NCI-H345 treated with DMSO at 0.1 percent for 48 hours (cell line): Measurements from ENCODE around the gene LGR4.

Source experiments
- DNase-seq: peaks from one replicate; lab custom pipeline; 2025; ENCODE audit not compliant: unreplicated experiment; lab: John Stamatoyannopoulos, UW

Gene LGR4

GRCh38 chr11:27404427-27404826 lies 68.2 kb downstream of the LGR4 start:
- DNase-seq = no peak

DNA sequence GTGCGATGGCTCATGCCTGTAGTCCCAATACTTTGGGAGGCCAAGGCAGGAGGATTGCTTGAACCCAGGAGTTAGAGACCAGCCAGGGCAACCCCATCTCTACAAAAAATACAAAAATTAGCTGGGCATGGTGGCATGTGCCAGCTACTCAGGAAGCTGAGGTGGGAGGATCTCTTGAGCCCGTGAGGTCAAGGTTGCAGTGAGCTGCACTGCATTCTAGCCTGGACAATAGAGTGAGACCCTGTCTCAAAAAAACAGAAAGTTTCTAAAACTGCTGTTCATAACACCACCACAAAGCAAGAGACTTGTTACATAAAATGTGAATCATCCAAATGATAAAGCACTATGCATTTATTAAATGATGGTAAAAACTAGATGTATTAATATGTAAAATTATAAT lies 69.4 kb downstream of the LGR4 start:
- no peak for DNase-seq

- no peak for DNase-seq
These were observed 70.1 kb downstream of the LGR4 start for GRCh38 chr11:27402450-27402849.

- DNase-seq = no peak
These were observed 70.7 kb downstream of the LGR4 start for GRCh38 chr11:27401833-27402316.

DNA sequence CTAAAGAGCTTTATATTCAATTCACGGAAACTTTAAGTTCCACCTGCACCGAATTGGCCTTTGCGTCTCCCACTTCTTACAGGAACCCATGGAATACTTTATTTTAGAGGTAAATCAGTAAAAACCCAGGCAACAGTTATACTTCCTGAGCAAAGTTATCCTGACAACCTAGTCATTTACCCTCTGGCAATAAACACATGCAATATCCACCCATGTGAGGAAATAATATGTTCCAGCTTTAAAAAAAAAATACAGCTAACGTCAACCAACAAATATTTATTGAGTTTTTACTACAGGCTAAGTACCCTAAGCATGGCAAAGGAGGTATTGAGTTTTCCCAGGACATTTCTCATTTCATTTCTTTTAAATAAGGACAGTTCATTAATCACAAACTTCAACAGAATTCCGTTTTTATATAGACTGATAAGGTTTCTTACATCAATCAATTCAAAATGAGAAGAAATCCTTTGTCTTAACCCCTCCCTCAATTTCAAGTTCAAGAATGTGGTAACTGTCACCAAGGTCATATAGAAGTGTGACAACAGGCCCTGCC lies 71.2 kb downstream of the LGR4 start:
- no peak for DNase-seq

DNA sequence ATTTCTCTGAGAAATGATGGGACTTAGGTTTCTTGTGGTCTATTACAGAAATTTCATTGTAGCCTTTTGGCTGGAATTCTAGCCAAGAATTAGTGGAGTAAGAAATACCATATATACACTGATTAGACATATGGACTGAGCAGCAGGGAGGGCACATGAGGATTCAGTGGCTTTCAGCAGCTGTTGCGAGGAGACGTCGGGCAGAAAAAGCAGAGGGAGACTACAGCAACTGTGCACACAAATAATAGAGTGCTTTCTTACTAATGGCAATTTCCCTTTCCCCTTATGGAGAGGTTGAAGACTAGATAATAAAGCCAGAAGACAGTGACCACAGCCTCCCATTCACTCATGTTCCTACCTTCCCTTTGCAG lies 74.2 kb downstream of the LGR4 start:
- no peak for DNase-seq

GRCh38 chr11:27397624-27398399 lies 74.8 kb downstream of the LGR4 start:
- DNase-seq = no peak

DNA sequence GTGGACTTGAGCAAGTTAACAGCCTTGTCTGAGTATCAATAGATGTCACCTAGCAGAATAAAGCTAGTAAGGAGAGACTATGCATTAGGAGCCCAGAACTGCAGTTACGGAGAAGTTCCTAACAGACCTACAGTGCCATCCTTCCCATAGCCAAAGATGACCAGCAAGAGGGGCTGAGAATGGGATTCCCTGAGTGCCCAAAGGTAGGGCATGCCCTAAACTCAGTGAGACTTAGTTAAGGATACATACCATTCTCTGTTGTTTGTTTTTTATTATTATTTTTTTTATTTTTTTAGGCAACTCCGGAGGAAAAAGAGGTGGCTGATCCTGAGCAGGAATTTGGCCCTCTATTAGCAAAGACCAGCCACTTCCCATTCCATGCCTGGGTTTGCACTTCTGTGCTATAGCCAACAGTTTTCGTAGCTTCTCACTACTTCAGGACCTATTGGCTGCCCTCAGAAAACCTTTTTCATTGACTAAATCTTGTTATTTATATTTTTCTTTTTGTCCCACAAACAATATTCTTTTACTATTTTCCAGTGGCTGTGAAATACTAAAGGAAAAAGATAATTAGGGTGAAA lies 76.2 kb downstream of the LGR4 start:
- DNase-seq = no peak

GRCh38 chr11:27395556-27396258 lies 76.9 kb downstream of the LGR4 start:
- no peak for DNase-seq

- DNase-seq = no peak
These were observed 77.8 kb downstream of the LGR4 start for GRCh38 chr11:27394781-27395228.

- DNase-seq = no peak
These were observed 80.1 kb downstream of the LGR4 start for GRCh38 chr11:27392278-27393114.

- DNase-seq = no peak
These were observed 81.1 kb downstream of the LGR4 start for GRCh38 chr11:27391331-27392015.

DNA sequence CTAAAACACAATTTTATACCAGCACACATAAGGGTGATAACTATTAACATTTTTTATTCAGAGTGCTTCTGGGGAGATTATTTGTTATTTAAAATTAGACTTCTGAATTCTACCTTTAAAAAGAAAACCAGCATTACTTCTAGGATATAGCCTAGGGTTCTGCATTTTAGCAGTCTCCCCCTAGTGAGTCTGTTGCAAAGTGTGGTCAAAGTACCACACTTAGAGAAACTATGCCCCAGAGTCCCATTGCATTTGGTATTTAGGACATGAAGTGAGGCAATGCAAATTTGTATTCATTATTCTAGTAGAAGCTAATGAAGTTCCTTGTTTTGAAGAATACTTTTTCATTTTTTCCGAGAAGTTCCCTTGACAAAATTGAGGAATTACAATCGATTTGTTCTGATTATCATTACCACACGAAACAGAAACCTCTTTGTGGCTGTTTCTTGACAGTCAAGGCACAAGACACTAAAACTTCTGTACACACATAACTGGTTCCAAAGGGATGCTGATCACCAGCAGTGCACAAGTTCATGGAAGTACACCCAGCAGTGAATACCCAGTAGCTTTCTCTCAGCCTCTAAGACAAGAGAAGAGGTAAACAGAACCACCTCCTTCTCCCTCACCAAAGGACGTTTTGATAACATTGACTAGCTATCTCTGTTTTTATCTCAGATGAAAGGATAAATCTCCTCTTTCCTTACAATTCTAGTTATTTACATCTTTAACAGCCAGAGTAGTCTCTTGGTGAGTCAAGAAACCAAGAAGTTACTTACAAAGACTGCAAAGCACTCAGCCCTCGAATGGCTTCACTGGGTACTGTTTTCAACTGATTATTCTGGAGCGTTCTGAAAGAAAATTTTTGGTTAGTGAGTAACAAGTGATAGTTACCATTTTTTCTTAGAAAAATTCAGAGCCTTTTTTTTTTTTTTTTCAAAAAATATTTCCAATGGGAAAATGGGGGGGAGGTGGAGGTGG lies 82.0 kb downstream of the LGR4 start:
- no peak for DNase-seq

GRCh38 chr11:27388869-27389268 lies 83.7 kb downstream of the LGR4 start:
- no peak for DNase-seq

DNA sequence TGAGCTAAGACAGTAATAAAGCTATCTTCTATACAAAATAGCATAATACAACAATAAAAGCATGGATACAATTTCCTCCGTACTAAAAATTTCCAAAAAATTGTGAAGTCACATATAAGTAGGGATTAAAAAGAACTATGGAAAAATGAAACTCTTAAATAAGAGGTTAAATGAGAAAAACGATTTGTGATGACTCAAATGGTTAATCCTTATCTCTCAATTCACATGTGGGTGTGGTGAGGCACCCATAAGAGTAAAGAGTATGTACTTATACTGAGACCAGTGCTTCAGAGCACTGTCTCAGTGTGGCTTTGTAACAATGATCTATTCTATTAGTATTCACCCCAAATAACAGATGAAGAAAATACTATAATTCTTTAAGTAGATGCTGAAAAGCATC lies 84.6 kb downstream of the LGR4 start:
- DNase-seq = no peak

DNA sequence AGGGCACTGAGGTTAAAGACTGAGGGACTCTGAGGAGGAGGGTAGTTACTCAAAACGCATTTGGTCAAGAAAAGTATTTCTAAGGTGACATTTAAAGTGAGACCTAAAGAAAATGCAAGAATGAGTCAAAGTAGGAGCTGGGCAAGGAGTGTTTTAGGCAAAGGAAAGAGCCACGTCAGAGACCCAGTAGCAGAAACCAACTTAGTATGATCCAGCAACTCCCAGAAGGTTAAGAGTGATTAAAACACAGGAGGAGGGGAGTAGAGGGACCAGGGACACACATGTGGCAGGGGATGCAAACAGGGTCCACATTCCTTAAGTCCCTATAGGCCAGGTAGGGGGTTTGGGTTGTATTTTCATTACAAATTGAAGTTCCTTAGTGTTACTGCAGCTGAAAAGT lies 85.2 kb downstream of the LGR4 start:
- DNase-seq = no peak

DNA sequence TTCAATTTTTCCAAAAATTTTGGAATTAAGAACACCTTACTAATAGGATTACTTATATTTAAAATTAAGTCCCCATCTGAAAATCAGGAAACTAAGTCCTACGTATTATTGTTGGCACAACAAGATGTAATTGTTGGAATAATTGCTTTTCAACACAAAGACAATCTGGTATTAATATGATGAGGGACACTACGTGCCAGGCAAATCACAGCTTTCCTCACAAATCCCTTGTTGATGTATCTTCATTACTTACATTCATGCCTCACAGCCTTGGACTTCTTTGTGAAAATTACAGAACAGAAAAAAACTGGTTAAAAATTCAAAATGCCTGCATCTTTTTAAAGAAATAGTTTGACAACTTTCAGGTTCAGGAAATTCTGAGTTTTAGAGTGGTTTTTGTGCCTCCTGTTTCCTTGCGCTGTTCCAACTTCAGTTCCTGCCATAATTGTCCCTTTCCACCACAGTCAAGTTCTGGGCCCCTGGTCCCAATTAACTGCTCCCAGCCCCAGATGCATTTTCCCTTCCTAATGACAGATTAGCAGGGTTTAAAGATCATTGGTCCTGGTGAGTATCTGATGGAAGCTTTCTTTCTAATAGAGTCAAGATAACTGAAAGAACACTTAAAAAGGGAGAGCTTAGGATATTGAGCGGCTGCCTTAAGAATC lies 86.3 kb downstream of the LGR4 start:
- DNase-seq = no peak

DNA sequence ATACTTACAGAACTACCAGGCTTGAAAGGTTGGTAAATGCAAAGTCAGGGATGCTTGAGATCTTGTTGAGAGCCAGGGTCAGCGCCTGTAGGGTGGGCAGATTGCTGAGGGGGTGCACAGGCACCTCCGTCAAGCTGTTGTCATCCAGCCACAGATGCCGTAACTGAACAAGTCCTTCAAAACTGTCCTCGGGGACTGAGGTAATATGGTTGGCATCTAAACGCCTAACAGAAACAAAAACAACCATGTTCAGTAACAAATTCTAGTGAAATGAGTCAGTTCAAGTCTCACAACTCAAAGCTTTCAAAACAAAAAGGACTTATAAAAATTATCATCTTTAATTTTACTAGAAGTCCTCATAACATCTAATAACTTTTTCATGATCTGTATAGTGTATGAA lies 87.3 kb downstream of the LGR4 start:
- DNase-seq = no peak

DNA sequence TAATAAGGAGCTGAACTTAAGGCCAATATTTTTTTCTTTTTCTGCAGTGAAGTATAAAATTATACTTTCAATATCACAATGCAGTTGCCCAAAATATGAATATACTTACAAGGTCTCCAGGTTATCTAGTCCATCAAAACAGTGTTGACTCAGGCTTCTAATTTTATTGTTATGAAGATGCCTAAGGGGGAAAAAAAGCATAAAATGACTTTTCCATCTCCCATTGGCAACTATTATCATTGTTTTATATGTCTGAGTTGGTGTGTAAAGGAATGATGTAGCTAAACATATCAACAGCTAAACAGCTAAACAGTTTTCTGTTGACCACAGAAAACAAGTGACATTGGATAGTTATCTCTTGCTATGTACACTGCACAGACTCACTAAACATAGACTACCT lies 88.4 kb downstream of the LGR4 start:
- no peak for DNase-seq
